Measurements from ENCODE around the gene CLEC4D.
A peak's percentile ranks its signal among the peaks of the same experiment; 100 is the strongest.
"Not testable (repeated sequence)": the region's sequence is repeated elsewhere in the genome, so short reads cannot be mapped to it uniquely, and the experiment has no call there.

CLEC4D gene

GRCh38 chr12:8508910-8509841 is 4.1 kb upstream of the CLEC4D start:
- no peak for TF ChIP-seq CTCF (IDR thresholded peaks at IDR 0.05)
- H3K4me1 ChIP-seq = no peaks in the 10 kb centered on the region
- DNase-seq = no peak
- H3K36me3 ChIP-seq = no peaks in the 10 kb centered on the region
- no peak overlapping the region for H3K4me3 ChIP-seq
- intact Hi-C loops (cut with DNase I; ENCODE audit: low total_unique reads) = no loop called here
- peaks cover 0 to 11% of the 10 kb centered on the region in 2 donors for H3K27me3 ChIP-seq
- H3K27ac ChIP-seq = no peak overlapping the region
- H3K9me3 ChIP-seq = no peaks in the 10 kb centered on the region

- TF ChIP-seq CTCF (IDR thresholded peaks at IDR 0.05) = no peak
- intact Hi-C loops (cut with DNase I; ENCODE audit: low total_unique reads) = no loop called here
Measured at GRCh38 chr12:8517971-8518370, 4.7 kb downstream of the CLEC4D start.

GRCh38 chr12:8519171-8519570 is 5.9 kb downstream of the CLEC4D start:
- DNase-seq = no peak
- no peak for TF ChIP-seq CTCF (IDR thresholded peaks at IDR 0.05)
- no peaks in the 10 kb centered on the region for H3K27me3 ChIP-seq
- no peak overlapping the region for H3K4me3 ChIP-seq
- no peaks in the 10 kb centered on the region for H3K4me1 ChIP-seq
- intact Hi-C loops (cut with DNase I; ENCODE audit: low total_unique reads) = no loop called here
- no peaks in the 10 kb centered on the region for H3K36me3 ChIP-seq
- H3K27ac ChIP-seq = no peak overlapping the region
- H3K9me3 ChIP-seq = no peaks in the 10 kb centered on the region

More at GRCh38 chr12:8517971-8518370, 4.7 kb downstream of the CLEC4D start:
- Histone ChIP-seq H3K36me3 (no peaks in the 10 kb centered on the region), H3K27me3 (no peaks in the 10 kb centered on the region), H3K4me3 (no peak overlapping the region), H3K4me1 (no peaks in the 10 kb centered on the region), H3K9me3 (no peaks in the 10 kb centered on the region), H3K27ac (no peak overlapping the region)
- no peak for DNase-seq

GRCh38 chr12:8527250-8528130 is 14.2 kb downstream of the CLEC4D start:
- Histone ChIP-seq H3K4me3 (no peak overlapping the region), H3K36me3 (no peaks in the 10 kb centered on the region), H3K9me3 (peaks cover 0 to 3% (median 0%) of the 10 kb centered on the region in 3 donors), H3K27ac (no peak overlapping the region), H3K27me3 (peaks cover 0 to 10% of the 10 kb centered on the region in 2 donors), H3K4me1 (no peaks in the 10 kb centered on the region)
- intact Hi-C loops (cut with DNase I; ENCODE audit: low total_unique reads) = no loop called here
- no peak for TF ChIP-seq CTCF (IDR thresholded peaks at IDR 0.05)
- DNase-seq = no peak

- peaks cover 0 to 10% of the 10 kb centered on the region in 2 donors for H3K27me3 ChIP-seq
- no peaks in the 10 kb centered on the region for H3K4me1 ChIP-seq
- no peak overlapping the region for H3K27ac ChIP-seq
- H3K36me3 ChIP-seq = no peaks in the 10 kb centered on the region
- intact Hi-C loops (cut with DNase I; ENCODE audit: low total_unique reads) = no loop called here
- no peak for TF ChIP-seq CTCF (IDR thresholded peaks at IDR 0.05)
- no peak overlapping the region for H3K4me3 ChIP-seq
- DNase-seq = no peak
- H3K9me3 ChIP-seq = no peaks in the 10 kb centered on the region
Measured at GRCh38 chr12:8532045-8532444, 18.7 kb downstream of the CLEC4D start.

- H3K4me3 ChIP-seq; intact Hi-C loops (cut with DNase I; ENCODE audit: low total_unique reads); H3K27me3 ChIP-seq: not testable (repeated sequence)
Measured at GRCh38 chr12:8537820-8538219, 24.5 kb downstream of the CLEC4D start.

GRCh38 chr12:8540831-8541230 is 27.5 kb downstream of the CLEC4D start, which contains the start of gene CLEC4E:
Gene CLEC4E (minus strand): TSS chr12:8540905. CDS start chr12:8540797, 108 bp downstream.
- not testable (repeated sequence) for H3K27ac ChIP-seq, H3K36me3 ChIP-seq, H3K27me3 ChIP-seq, DNase-seq, H3K4me1 ChIP-seq, H3K9me3 ChIP-seq
- peak within 1 kb of the TSS; percentile 16 to 20 for H3K4me3 ChIP-seq
- intact Hi-C loops (cut with DNase I; ENCODE audit: low total_unique reads) = loop anchor here (5.0 kb wide), 1 partner anchor 66 kb away; no protein-coding TSS in a partner anchor

More at GRCh38 chr12:8537820-8538219, 24.5 kb downstream of the CLEC4D start:
- H3K36me3 ChIP-seq, H3K27ac ChIP-seq, H3K4me1 ChIP-seq, H3K9me3 ChIP-seq, DNase-seq: not testable (repeated sequence)
